ACHN (cell line): ENCODE measurements around the gene KLK5.
"Not testable (repeated sequence)": the region's sequence is repeated elsewhere in the genome, so short reads cannot be mapped to it uniquely, and the experiment has no call there.

ENCODE experiments used
- DNase-seq: peaks from one replicate; pipeline ENCODE4 v3.0.0-alpha.2; 2015
- in situ Hi-C: cut with HindIII; loops from 2 replicates; pipeline ENCODE4 v1.10.0; 2017; ENCODE audit warnings: low sequenced_read_pairs, low pct_ligation_motif_present, low pct_unique_long_range_greater_than_20kb

KLK5 gene

DNA sequence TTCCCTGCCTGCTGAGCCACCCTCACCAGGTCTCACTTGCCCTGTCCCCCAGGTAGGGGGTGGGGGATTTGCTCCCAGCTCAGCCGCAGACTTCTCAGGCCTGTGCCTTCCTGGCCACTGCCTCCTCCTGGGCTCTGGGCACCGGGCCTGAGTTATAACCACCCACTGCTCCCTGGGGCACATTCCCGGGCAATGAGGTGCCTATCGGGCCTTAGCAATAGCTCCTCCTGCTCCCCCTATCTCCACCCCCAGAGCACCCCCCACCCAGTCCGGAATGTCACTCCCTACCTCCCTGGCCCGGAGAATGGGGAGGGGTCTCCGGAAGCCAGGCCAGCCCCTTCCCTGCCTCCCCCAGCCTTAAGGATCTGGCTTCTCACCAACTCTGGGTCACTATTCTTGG, at the start of gene KLK5:
TSS of gene KLK5 (minus strand) at position 129 of the 400 bp plus-strand sequence. CDS start 381 bp downstream, outside the sequence.
- no peak for DNase-seq
- in situ Hi-C loops, result no loop called here

DNA sequence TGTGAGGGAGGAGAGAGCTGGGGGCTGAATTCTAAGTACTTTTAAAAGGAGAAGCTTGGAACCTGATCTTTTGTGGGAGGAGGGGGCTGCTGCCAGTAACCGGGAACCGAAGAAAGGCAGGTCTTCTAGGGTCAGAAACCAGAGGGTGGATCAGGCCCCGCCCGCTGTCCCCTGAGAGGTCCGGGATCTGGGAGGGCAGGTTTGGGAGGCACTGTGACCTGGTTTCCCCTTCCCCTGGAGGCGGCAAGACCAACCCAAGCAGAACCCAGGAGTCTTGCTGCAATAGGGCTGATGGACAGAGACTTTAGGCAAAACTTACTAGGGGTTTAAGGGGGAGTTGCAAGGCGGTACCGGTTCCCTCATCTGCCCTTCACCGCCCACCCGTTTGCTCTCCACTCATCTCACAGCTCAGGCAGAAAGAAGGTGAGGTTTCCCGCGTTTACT, 49.3 kb upstream of the KLK5 start:
- in situ Hi-C loops, result no loop called here
- no peak for DNase-seq

GRCh38 chr19:51001515-51001914, 48.7 kb upstream of the KLK5 start, which contains the start of gene KLK8:
TSS of gene KLK8 (minus strand) at chr19:51001604. CDS start at chr19:51001167, 437 bp downstream.
- DNase-seq, result no peak
- in situ Hi-C loops, result no loop called here

DNA sequence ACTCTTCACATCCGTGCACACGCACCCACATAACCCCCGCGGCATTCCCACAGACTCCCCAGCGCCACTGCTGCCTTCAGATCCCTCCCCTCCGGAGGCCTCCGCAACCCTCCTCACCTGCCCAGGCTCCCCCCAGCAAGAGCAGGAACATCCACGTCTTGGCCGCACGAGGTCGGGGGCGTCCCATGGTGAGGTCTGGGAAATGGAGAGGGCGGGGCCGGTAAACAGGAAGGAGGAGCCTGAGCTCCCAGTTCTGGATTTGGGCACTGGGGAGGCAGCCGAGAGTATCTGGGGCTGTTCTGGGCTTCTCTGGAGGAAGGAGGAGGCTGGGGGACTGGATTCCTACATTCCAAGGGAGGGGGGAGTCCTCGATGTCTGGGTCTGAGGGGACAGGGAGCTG, 48.1 kb upstream of the KLK5 start:
- in situ Hi-C loops, result no loop called here
- DNase-seq, result no peak

GRCh38 chr19:51000426-51000825, 47.6 kb upstream of the KLK5 start:
- in situ Hi-C loops, result no loop called here
- no peak for DNase-seq

DNA sequence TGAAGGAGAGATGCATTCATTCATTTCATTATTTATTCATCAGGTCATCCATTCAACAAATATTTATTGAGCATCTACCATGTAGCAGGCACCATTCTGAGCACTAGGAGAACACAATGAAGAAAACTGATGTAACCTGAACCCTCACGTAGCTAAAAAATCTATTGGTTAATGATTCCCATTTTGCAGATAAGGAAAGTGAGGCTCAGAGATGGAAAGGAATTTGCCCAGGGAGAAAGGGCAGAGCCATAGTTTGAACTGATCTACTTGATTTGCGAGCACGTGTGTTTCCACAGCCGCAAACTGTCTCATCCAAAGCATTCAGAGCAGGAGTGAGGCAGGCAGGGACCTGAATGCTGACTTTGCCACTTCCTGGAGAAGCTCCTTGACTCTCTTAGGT, 45.8 kb upstream of the KLK5 start:
- DNase-seq, result no peak

DNA sequence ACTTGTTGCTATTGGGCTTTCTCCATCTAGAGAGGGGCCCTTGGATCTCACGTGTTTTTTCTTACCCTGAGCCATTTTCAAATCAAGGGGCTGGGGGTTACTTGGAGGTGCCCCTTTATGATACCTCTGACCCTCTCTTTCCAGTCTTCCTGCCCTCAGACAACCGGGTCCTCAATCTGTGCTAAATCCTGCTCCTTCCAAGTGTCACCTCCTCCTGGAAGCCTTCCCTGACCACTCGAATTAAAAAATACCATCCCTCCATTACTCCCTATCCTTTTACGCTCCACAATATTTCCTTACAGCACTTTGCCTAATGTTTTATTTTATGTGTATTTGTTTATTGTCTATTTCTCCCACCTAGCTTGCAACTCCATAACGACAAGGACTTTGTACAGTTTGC, 45.2 kb upstream of the KLK5 start:
- DNase-seq, result no peak
- in situ Hi-C loops, result no loop called here

More for the DNA sequence above, 45.8 kb upstream of the KLK5 start:
- in situ Hi-C loops, result no loop called here

DNA sequence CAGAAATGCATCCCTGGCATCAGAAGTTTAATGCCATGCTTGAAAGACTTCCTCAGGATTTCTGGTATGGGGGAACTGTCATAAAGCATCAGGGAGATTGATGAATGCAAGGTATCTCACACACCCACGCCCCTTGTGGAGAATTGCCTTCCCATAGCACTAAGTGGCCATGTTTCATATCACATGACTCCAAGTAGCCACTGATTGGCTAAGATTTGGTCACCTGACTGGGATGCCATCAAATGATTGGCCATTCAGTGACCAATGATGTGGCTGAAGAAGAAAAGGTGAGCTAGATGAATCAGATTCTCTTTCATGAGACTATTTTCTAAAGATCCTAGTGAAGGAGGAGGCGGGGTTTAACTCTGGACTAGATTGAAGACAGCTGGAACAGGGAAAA, 41.3 kb upstream of the KLK5 start:
- no peak for DNase-seq
- in situ Hi-C loops, result no loop called here

GRCh38 chr19:50992666-50993035, 39.8 kb upstream of the KLK5 start:
- in situ Hi-C loops, result no loop called here
- no peak for DNase-seq

- in situ Hi-C loops, result not testable (repeated sequence)
Measured at GRCh38 chr19:50984416-50984815, 31.6 kb upstream of the KLK5 start.

DNA sequence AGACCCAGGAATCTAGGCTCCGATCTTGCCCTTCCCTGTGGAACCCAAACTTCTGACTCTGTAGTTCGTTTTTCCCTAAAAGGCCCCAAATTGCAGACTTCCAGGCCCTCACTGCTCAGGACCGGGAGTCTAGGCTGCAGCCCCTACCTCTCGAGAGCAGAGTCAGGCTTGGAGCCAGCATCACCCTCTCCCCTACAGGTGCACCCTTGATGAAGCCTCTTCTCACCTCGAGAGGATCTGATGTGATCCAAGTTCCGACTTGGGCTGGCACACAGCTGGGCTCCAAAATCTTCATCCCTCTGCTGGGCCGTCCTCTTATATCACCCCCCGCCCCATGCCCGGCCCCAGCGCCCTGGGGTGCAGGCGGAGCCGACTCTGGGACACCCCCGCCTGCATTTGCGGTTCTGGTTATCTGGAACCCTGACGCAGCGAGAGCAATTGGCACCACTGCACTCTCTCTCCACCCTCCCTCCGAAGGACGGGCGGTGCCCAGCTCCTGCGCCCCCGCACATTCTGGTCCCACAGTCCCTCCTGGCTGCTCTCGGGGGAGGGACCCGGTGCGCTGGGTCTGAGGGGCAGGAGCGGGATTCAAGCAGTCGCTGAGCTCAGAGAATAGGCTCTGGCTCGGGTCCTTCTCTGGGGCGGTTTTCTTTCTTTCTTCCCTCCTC, 30.9 kb upstream of the KLK5 start, which contains the start of gene KLK7:
TSS of gene KLK7 (minus strand) at position 293 of the 668 bp plus-strand sequence. CDS start 1,518 bp downstream, outside the sequence.
- DNase-seq, result no peak
- in situ Hi-C loops, result no loop called here

More at GRCh38 chr19:50984416-50984815, 31.6 kb upstream of the KLK5 start:
- not testable (repeated sequence) for DNase-seq

DNA sequence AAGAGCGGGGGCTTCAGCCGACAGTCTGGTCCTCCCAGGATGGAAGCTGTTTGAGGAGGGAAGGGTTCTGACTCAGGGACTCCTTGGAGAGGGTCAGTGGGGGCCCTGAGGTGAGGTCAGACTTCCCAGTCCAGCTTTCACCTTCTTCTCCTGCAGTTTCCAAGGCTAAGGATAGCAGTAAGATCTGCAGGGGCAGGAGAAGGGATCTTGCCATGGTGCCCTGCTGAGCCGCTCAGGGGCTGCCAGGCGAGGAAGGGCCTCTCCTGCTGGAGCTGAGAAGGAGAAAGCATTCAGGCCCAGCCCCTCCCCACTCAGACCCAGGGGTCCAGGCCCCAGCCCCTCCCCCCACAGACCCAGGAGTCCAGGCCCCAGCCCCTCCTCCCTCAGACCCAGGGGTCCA, 29.3 kb upstream of the KLK5 start:
- in situ Hi-C loops, result no loop called here

DNA sequence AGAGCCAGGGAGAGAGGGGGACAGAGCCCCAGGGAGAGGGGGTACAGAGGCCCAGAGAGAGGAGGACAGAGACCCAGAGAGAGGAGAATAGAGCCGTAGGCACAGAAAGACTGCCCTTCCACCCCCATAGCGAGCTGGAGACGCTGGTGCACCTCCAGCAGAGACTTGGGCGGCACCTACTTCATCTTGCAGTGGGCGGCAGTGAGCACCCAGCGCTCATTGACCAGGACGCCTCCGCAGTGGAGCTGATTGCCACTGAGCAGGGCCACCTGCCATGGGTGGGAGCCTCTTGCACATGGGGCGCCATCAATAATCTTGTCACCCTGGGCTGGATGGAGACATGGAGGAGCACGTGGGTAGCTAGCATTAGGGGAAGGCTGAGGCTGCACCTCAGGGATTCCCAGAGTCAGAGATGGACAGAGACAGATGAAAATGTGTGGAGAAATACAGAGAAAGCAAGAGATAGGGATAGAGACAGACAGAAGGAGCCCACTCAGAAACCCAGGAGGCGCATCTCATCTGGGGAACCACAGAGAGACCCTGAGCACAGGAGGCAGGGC, 28.8 kb upstream of the KLK5 start:
- no peak for DNase-seq
- in situ Hi-C loops, result no loop called here

More for the DNA sequence above, 29.3 kb upstream of the KLK5 start:
- no peak for DNase-seq

GRCh38 chr19:50980208-50980607, 27.4 kb upstream of the KLK5 start:
- in situ Hi-C loops, result no loop called here
- no peak for DNase-seq

DNA sequence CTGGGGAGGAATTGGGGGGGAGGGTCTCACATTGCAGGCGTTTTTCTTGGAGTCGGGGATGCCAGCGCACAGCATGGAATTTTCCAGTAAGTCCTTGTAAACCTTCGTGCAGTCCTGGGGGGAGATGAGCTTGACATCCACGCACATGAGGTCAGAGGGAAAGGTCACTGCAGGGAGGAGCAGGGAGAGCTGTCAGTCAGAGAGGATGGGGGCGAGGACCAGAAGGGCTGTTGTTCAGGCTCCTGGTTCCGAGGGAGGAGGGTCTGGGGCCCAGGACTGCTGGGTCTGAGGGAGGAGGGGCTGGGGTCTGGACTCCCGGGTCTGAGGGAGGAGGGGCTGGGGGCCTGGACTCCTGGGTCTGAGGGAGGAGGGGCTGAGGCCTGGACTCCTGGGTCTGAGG, 26.9 kb upstream of the KLK5 start:
- in situ Hi-C loops, result no loop called here
- no peak for DNase-seq

DNA sequence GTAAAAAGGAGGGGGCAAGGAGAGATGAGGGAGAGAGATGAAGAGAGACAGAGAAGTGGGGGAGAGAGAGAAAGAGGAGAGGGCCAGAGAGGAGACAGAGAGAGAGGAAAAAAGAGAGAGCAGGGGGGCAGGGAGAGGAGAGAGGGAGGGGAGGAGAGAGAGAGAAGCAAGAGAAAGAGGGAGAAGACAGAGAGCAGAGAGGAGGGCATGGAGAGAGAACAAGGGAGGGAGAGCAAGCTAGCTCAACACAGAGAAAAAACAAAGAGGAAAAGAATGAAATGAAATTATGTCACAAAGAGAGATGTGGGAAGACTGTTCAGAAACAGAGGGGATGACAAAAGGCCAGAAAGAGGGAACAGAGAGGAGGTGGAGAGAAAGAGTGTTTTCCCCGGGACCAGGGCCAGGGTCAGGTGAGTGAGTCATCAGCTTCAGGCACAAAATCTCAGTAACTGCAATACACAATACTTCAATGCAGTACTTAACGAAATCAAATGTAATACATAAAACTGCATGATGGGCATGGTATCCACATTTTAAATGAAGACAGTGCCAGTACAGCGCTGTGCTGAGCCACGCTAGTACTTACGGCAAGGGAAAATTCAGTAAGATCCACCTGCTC, 26.0 kb upstream of the KLK5 start:
- in situ Hi-C loops, result no loop called here
- DNase-seq, result no peak

- in situ Hi-C loops, result no loop called here
- no peak for DNase-seq
Measured at GRCh38 chr19:50977626-50978025, 24.8 kb upstream of the KLK5 start.

DNA sequence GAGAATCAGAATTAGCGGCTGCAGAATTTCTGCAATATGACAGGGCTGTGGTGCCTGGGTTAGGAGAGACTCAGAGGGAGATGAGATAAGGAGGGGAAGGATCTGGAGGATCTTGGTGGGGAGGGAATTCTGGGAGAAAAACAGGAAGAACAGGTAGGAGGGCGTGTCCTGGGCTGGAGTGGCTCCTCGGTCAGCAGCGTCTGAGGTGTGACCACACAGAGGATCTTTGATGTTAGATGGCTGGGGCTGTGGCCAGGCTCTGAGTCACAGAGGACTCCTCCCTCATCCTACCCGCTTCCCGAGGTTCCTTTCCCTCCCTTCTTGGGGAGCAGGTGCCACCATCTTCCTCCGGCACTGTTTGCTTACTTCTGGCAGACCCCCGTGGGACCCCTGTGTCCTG, 22.9 kb upstream of the KLK5 start:
- DNase-seq, result no peak

GRCh38 chr19:50974702-50975556, 22.1 kb upstream of the KLK5 start:
- in situ Hi-C loops, result no loop called here

More for the DNA sequence above, 22.9 kb upstream of the KLK5 start:
- in situ Hi-C loops, result no loop called here

More at GRCh38 chr19:50974702-50975556, 22.1 kb upstream of the KLK5 start:
- no peak for DNase-seq
